GM12878 (cell line): ENCODE results near the gene SRPRB. TPM values are rescaled to one million over a fixed set of nuclear protein-coding genes. Genes with fewer than 3 reads are reported as not detected.

Experiments
- ATAC-seq: fragments of 200-7000 bp; cut with Tn5 transposase; 3 replicates; pipeline ENCODE4 v1.9.1; 2020; ENCODE audit warnings: mild to moderate bottlenecking, moderate library complexity
- BruUV-seq: library from RNA; stranded (reverse); fragments of 400-500 nt; replicated peaks from 2 replicates; lab custom pipeline; 2021; lab: Mats Ljungman, UMichigan
- CTCF ChIA-PET: fragments of 300-600 bp; sonication (Branson Sonifier 250); formaldehyde crosslinking; extraction: SDS; loops from one replicate; lab custom pipeline; 2021; ENCODE audit warnings: inconsistent platforms; lab: Yijun Ruan, JAX
- POLR2A ChIA-PET: fragments of 350-600 bp; formaldehyde crosslinking; extraction: SDS; loops from one replicate; lab custom pipeline; 2021; ENCODE audit warnings: inconsistent platforms; lab: Charles Lee
- RAD21 ChIA-PET: fragments of 300-600 bp; sonication (Branson Sonifier 250); formaldehyde crosslinking; loops from one replicate; lab custom pipeline; 2023; ENCODE audit warnings: antibody characterized with exemption; ENCODE audit not compliant: unreplicated experiment; lab: Charles Lee
- SMC1A ChIA-PET: fragments of 300-600 bp; sonication (Branson Sonifier 250); formaldehyde crosslinking; loops from one replicate; lab custom pipeline; 2023; ENCODE audit not compliant: unreplicated experiment, uncharacterized antibody; lab: Charles Lee
- DNase-seq: peaks from one replicate; pipeline ENCODE4 v3.0.0-alpha.2; 2011; ENCODE audit warnings: low read depth, low spot score
- FAIRE-seq: peaks from 3 replicates; lab custom pipeline; 2011; peaks lifted over from hg19 to GRCh38; lab: Jason Lieb, UNC
- H2AFZ ChIP-seq: 2 replicates; pipeline ENCODE4 v1.6.0; 2011; ENCODE audit warnings: low read depth, low read length, control low read depth; ENCODE audit not compliant: control insufficient read depth
- H3K27ac ChIP-seq: 2 replicates; pipeline ENCODE4 v1.5.1; 2011; ENCODE audit warnings: control low read depth; ENCODE audit not compliant: control insufficient read depth, insufficient read depth
- H3K27me3 ChIP-seq, 2 experiments: replicated peaks in 1 of 2; 2 replicates each; pipeline versions ENCODE4 v1.6.0 to v1.6.1; 2011; ENCODE audit warnings: low read length in 1 of 2; ENCODE audit not compliant: control insufficient read depth in 2 of 2, insufficient read depth in 2 of 2
- H3K36me3 ChIP-seq, 2 experiments: 2 replicates each; pipeline ENCODE4 v1.5.1; 2011; ENCODE audit warnings: low read length in 1 of 2; ENCODE audit not compliant: control insufficient read depth in 2 of 2, insufficient read depth in 2 of 2
- H3K4me1 ChIP-seq: 2 replicates; pipeline ENCODE4 v1.6.1; 2011; ENCODE audit warnings: mild to moderate bottlenecking, low read length, moderate library complexity, mixed read lengths; ENCODE audit not compliant: control insufficient read depth, insufficient read depth
- H3K4me2 ChIP-seq: 2 replicates; pipeline ENCODE4 v1.6.0; 2011; ENCODE audit warnings: control low read depth; ENCODE audit not compliant: control insufficient read depth, insufficient read depth
- H3K4me3 ChIP-seq: fragments of 200-600 bp; sonication (generic); 2 replicates; pipeline ENCODE4 v1.5.1; 2016
- H3K79me2 ChIP-seq: 2 replicates; pipeline ENCODE4 v1.6.0; 2011; ENCODE audit warnings: low read length; ENCODE audit not compliant: control insufficient read depth, insufficient read depth
- H3K9ac ChIP-seq: 2 replicates; pipeline ENCODE4 v1.8.0; 2011; ENCODE audit warnings: low read length, control low read depth, mixed read lengths; ENCODE audit not compliant: control insufficient read depth, insufficient read depth
- H3K9me3 ChIP-seq: replicated peaks from 3 replicates; pipeline ENCODE4 v1.5.1; 2011; ENCODE audit warnings: mild to moderate bottlenecking, low read length; ENCODE audit not compliant: control insufficient read depth, insufficient read depth
- H4K20me1 ChIP-seq: 2 replicates; pipeline ENCODE4 v1.6.0; 2011; ENCODE audit not compliant: control insufficient read depth, insufficient read depth
- FOXK2 ChIP-seq: fragments of 450-650 bp; IDR thresholded peaks from 2 replicates; pipeline ENCODE4 v1.6.1; 2017; ENCODE audit warnings: mild to moderate bottlenecking, moderate library complexity
- MTA2 ChIP-seq: fragments of 450-650 bp; IDR thresholded peaks from 2 replicates; pipeline ENCODE4 v1.6.1; 2016; ENCODE audit warnings: low read depth, mild to moderate bottlenecking, moderate library complexity
- MYC ChIP-seq: IDR thresholded peaks from 2 replicates; pipeline ENCODE4 v1.6.1; 2011; ENCODE audit warnings: mild to moderate bottlenecking, low read length, moderate library complexity, inconsistent platforms; ENCODE audit not compliant: insufficient read depth, insufficient replicate concordance, insufficient read length, severe bottlenecking
- NFYB ChIP-seq: IDR thresholded peaks from 2 replicates; pipeline ENCODE4 v1.6.1; 2011; ENCODE audit warnings: low read depth, mild to moderate bottlenecking, low read length, improper control_type of control experiment, moderate library complexity; ENCODE audit not compliant: insufficient read depth
- NR2C2 ChIP-seq: IDR thresholded peaks from 2 replicates; pipeline ENCODE4 v1.6.1; 2011; ENCODE audit warnings: borderline replicate concordance, low read depth; ENCODE audit not compliant: control insufficient read depth, insufficient read length
- NRF1 ChIP-seq: conservative IDR thresholded peaks from 2 replicates; pipeline ENCODE4 v1.6.1; 2011; ENCODE audit warnings: mild to moderate bottlenecking, low read depth, low read length, improper control_type of control experiment
- RFX5 ChIP-seq: IDR thresholded peaks from 2 replicates; pipeline ENCODE4 v1.6.1; 2011; ENCODE audit warnings: low read depth, low read length, improper control_type of control experiment
- SPI1 ChIP-seq: IDR thresholded peaks from 2 replicates; pipeline ENCODE4 v1.6.1; 2011; ENCODE audit warnings: low read depth, mild to moderate bottlenecking, low read length, moderate library complexity, borderline replicate concordance; ENCODE audit not compliant: insufficient read depth
- TARDBP ChIP-seq: IDR thresholded peaks from 2 replicates; pipeline ENCODE4 v1.6.1; 2016; ENCODE audit warnings: borderline replicate concordance
- USF2 ChIP-seq: IDR thresholded peaks from 2 replicates; pipeline ENCODE4 v1.6.1; 2011; ENCODE audit warnings: low read depth, low read length, improper control_type of control experiment, borderline replicate concordance
- ZNF622 ChIP-seq: fragments of 450-650 bp; IDR thresholded peaks from 2 replicates; pipeline ENCODE4 v1.6.1; 2017; ENCODE audit warnings: mild to moderate bottlenecking, inconsistent platforms
- WGBS: methylation state at CpG from one replicate; pipeline ENCODE4 v1.1.6; 2016; ENCODE audit warnings: low lambda C conversion rate; ENCODE audit not compliant: insufficient replicate concordance, insufficient coverage; ENCODE audit errors: missing lambda C conversion rate; 5-methylcytosine and 5-hydroxymethylcytosine counted together
- in situ Hi-C: fragments of 300-500 bp; cut with MboI; formaldehyde crosslinking; loops from 9 replicates; pipeline ENCODE4 v1.14.3; 2018; ENCODE audit warnings: mixed read lengths
- intact Hi-C: fragments of 100-400 bp; cut with micrococcal nuclease; formaldehyde crosslinking; loops from one replicate; pipeline ENCODE4 v1.14.2; 2022; ENCODE audit not compliant: unreplicated experiment
- polyA plus RNA-seq, 11 experiments: library from polyadenylated mRNA; depleted of rRNA in 4 of 11; unstranded in 6 of 11; stranded (reverse) in 5 of 11; fragments of >200 nt; fragmentation: Nextera tagmentation in 4 of 11; fragmentation: Illumina TruSeq in 1 of 11; extraction: Ambion mirVana in 4 of 11; extraction: Trizol in 1 of 11; gene quantifications; 1 replicate in 1 of 11; 2 replicates in 10 of 11; pipeline versions ENCODE4 v1.2.1 to v1.2.3, GENCODE V29; 2011 to 2016; ENCODE audit warnings: inconsistent platforms in 2 of 11, missing spikeins in 2 of 11, low read depth in 1 of 11
- total RNA-seq, 4 experiments: library from RNA; depleted of rRNA in 3 of 4; stranded (reverse); fragments of >200 nt in 3 of 4; fragmentation: Illumina TruSeq in 1 of 4; extraction: Trizol in 1 of 4; gene quantifications; 2 replicates each; pipeline versions ENCODE4 v1.2.1 to v1.2.3, GENCODE V29; 2013 to 2021

The SRPRB gene
- total and polyA plus RNA-seq, 10 of the 15 experiments (the other 5 are each of a cell fraction or from before 2014, with no cell fraction given): 30.6 to 107 (median 46.6) TPM

- no peaks in the 10 kb centered on the region for H3K4me1 ChIP-seq
- H3K9me3 ChIP-seq: no peaks in the 10 kb centered on the region
- no peak overlapping the region for H3K4me2 ChIP-seq
- DNase-seq: no peak
- no peaks in the 10 kb centered on the region for H3K79me2 ChIP-seq
- no peak for FAIRE-seq
- WGBS: 31% methylated on average over 4 of the region's 4 CpGs
- in situ Hi-C loops (no loop called here), intact Hi-C loops (no loop called here)
- H3K9ac ChIP-seq: no peak overlapping the region
- no peaks in the 10 kb centered on the region for H4K20me1 ChIP-seq
- peaks cover 0 to 3% of the 10 kb centered on the region in 2 experiments; a peak in 1 of 4 replicates for H3K27me3 ChIP-seq
- ChIA-PET SMC1A (no interaction called here), CTCF (no interaction called here), RAD21 (no interaction called here), POLR2A (no interaction called here)
- no peak for ATAC-seq
- no peak overlapping the region for H3K27ac ChIP-seq
- no peaks in the 10 kb centered on the region for H3K36me3 ChIP-seq
- TF ChIP-seq SPI1 (no peak), MYC (no peak), ZNF622 (no peak), RFX5 (no peak), TARDBP (no peak), NFYB (no peak), FOXK2 (no peak), MTA2 (no peak), NR2C2 (no peak), NRF1 (no peak), USF2 (no peak)
- no TSS peak for BruUV-seq
- H2AFZ ChIP-seq: no peak overlapping the region
- H3K4me3 ChIP-seq: no peak overlapping the region
Observed at GRCh38 chr3:133835961-133836360, 30.3 kb downstream of the SRPRB start.
